Adipocyte (in vitro differentiated cells): ENCODE measurements around the gene ELANE.
A peak's percentile ranks its signal among the peaks of the same experiment; 100 is the strongest.
"Not testable (repeated sequence)": the region's sequence is repeated elsewhere in the genome, so short reads cannot be mapped to it uniquely, and the experiment has no call there.

ENCODE experiments used
- DNase-seq: peaks from one replicate; pipeline ENCODE4 v3.0.0-alpha.2; 2015; ENCODE audit warnings: low read depth
- H3K27me3 ChIP-seq: replicated peaks from 2 replicates; pipeline ENCODE4 v1.7.0; 2013; ENCODE audit warnings: mild to moderate bottlenecking, low read length, moderate library complexity; ENCODE audit not compliant: control insufficient read depth, insufficient read depth
- H3K36me3 ChIP-seq: 2 replicates; pipeline ENCODE4 v1.7.0; 2013; ENCODE audit warnings: low read length, mild to moderate bottlenecking, moderate library complexity; ENCODE audit not compliant: control insufficient read depth, insufficient read depth, severe bottlenecking
- H3K4me1 ChIP-seq: 2 replicates; pipeline ENCODE4 v1.7.0; 2013; ENCODE audit warnings: mild to moderate bottlenecking, low read length, moderate library complexity; ENCODE audit not compliant: control insufficient read depth, insufficient read depth
- H3K4me3 ChIP-seq: 2 replicates; pipeline ENCODE4 v1.7.0; 2013; ENCODE audit warnings: mild to moderate bottlenecking, low read length, moderate library complexity
- H3K9ac ChIP-seq: 2 replicates; pipeline ENCODE4 v1.7.0; 2013; ENCODE audit warnings: mild to moderate bottlenecking, low read length, moderate library complexity
- H3K9me3 ChIP-seq: 2 replicates; pipeline ENCODE4 v1.7.0; 2013; ENCODE audit warnings: mild to moderate bottlenecking, low read length, moderate library complexity; ENCODE audit not compliant: control insufficient read depth

ELANE gene

DNA sequence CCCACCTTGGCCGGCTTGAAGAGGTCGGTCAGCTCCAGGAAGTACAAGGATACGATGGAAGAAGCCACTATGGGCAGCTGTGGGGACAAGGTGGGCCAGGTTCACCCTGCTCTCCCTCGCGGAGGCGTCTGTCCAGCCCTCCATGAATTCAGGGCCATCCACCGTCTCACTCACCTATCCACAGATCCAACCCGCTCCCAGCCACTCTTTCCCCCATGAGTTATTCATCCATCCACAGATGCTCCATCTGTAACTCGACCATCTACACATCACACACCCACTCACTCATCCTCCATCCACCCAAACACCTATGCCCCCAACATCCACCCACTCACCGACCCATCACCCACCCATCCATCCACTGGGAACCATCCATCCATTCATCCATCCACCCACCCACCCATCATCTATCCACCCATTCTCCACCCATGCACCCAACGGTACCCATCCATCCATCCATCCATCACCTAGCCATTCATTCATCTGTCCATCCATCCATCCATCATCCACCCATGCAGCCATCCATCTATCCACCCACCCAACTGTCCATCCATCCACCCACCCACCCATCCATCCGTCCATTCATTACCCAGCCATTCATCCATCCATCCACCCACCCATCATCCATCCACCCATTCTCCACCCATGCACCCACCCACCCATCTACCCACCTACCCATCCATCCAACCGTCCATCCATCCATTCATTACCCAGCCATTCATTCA lies 36.2 kb upstream of the ELANE start:
- no peak for DNase-seq
- Histone ChIP-seq H3K4me1 (no peaks in the 10 kb centered on the region), H3K9me3 (no peaks in the 10 kb centered on the region), H3K4me3 (no peak overlapping the region), H3K27me3 (no peaks in the 10 kb centered on the region), H3K36me3 (peaks cover 13% of the 10 kb centered on the region), H3K9ac (no peak overlapping the region)

DNA sequence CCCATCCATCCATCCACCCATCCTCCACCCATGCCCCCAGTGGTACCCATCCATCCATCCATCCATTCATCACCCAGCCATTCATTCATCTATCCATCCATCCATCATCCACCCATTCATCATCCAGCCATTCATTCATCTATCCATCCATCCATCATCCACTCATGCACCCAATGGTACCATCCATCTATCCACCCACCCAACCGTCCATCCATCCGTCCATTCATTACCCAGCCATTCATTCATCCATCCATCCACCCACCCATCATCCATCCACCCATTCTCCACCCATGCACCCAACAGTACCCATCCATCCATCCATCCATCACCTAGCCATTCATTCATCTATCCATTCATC lies 35.6 kb upstream of the ELANE start:
- Histone ChIP-seq H3K9ac (no peak overlapping the region), H3K36me3 (peaks cover 8% of the 10 kb centered on the region), H3K27me3 (no peaks in the 10 kb centered on the region), H3K4me3 (no peak overlapping the region), H3K9me3 (no peaks in the 10 kb centered on the region), H3K4me1 (no peaks in the 10 kb centered on the region)
- DNase-seq, result no peak

DNA sequence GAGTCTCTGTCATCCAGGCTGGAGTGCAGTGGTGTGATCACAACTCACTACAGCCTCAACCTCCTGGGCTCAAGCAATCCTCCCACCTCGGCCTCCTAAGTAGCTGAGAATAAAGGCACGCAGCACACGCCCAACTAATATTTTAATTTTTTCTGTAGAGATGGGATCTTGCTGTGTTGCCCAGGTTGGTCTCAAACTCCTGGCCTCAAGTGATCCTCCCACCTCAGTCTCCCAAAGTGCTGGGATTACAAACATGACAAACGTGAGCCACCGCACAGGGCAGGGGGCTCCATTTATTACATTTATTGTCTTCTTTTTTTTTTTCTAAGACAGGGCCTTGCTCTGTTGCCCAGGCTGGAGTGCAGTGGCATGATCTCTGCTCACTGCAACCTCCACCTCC lies 31.9 kb upstream of the ELANE start:
- not testable (repeated sequence) for H3K4me3 ChIP-seq, H3K36me3 ChIP-seq, H3K9ac ChIP-seq, DNase-seq, H3K4me1 ChIP-seq, H3K9me3 ChIP-seq, H3K27me3 ChIP-seq

DNA sequence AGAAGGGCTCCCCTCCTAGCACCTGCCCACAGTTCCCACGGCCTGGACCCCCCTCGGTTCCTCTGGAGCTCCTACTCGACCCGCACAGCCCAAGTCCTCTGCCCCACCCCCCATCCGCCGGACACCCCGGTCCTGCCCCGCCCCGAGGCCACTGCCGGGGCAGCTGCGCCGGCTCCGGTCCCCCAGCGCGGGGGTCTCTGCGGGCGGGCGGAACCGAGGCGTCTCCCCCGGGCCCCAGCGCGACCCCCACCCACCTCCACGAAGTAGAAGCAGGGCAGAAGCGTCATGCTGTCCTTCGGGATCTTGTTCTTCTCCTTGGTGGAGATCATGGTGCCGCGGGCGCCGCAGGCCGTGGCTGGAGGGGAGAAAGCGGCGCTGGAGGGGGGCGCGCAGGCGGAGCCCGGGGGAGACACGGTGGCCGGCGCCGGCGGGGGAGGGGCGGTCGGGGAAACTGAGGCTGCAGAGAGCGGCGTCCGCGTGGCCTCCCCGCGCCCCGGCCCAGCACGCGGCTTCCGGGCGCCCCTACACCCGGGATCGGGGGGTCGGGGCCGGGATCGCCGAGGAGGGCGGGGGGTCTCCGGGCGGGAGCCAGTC lies 30.8 kb upstream of the ELANE start:
- H3K9ac ChIP-seq, result no peak overlapping the region
- DNase-seq, result peak; percentile 36
- no peaks in the 10 kb centered on the region for H3K9me3 ChIP-seq
- no peak overlapping the region for H3K4me3 ChIP-seq
- H3K27me3 ChIP-seq, result no peaks in the 10 kb centered on the region
- H3K36me3 ChIP-seq, result no peaks in the 10 kb centered on the region
- peaks cover 6% of the 10 kb centered on the region for H3K4me1 ChIP-seq

DNA sequence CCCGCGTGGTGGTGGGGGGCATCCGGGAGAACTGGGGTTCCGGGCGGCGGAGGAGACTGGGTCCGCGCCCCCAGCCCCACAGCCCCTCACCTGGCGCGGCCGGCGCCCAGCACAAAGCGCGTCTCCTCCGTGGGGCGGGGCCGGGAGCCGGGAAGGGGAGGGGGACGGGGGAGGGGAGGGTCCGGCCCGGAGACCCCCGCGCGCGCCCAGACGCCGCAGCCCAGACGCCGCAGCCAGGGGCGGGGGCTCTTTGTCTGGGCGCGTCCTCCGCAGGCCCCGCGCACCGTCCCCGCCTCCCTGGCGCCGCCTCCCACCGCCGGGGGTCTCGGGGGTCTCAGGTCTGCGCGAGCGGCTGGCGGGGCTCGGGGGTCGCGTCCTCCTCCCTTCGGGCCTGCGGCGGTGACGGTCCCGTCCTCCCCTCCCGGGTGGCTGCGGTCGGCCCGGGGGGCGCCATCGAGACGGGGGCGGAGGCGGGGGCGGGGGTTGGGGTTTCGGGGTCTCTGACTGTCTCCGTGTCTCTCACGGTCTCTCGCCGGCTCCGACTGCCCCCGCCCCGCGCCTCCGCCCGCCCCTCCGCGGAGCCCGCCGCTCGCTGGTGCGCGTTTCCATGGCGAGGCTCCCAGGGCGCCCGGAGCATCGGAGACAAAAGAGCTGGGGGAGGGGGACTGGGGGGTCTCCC lies 30.1 kb upstream of the ELANE start, which contains the start of gene PLPPR3:
Gene PLPPR3 (minus strand): TSS at position 131 of the 679 bp plus-strand sequence. CDS start 396 bp downstream, outside the sequence.
- Histone ChIP-seq H3K36me3 (no peaks in the 10 kb centered on the region), H3K27me3 (no peaks in the 10 kb centered on the region), H3K4me3 (no peak within 1 kb of the TSS), H3K9ac (no peak within 1 kb of the TSS), H3K9me3 (no peaks in the 10 kb centered on the region), H3K4me1 (peaks cover 6% of the 10 kb centered on the region)
- DNase-seq, result peak; percentile 36

DNA sequence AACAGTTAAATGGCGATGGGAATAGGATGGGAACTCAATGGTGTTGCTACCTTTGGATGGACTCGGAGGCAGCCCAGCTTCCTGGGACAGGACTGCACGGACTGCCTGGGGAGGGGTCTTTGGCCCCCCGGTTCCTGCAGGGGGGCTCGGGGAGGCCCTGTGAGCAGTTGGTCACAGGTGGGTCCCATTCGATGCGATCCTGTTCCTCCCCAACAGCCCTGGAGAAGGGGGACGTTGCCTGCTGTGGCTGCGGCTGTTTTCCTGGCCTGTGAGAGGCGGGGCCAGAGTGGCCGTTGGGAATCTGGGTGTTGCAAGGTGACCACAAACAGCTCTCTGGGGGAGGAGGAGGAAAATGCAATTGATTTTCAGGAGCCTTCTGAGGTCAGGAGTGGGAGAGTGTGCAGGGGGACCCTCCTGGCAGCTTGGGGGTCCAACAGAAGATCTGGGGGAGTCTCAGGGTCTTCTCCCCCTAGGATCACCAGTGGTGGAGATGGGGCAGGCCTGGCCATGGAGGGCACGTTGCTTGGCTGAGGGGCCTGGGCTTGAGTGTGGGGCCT lies 28.5 kb upstream of the ELANE start:
- Histone ChIP-seq H3K4me1 (peaks cover 6% of the 10 kb centered on the region), H3K4me3 (no peak overlapping the region), H3K9me3 (no peaks in the 10 kb centered on the region), H3K27me3 (peaks cover 7% of the 10 kb centered on the region), H3K9ac (no peak overlapping the region), H3K36me3 (no peaks in the 10 kb centered on the region)
- no peak for DNase-seq

DNA sequence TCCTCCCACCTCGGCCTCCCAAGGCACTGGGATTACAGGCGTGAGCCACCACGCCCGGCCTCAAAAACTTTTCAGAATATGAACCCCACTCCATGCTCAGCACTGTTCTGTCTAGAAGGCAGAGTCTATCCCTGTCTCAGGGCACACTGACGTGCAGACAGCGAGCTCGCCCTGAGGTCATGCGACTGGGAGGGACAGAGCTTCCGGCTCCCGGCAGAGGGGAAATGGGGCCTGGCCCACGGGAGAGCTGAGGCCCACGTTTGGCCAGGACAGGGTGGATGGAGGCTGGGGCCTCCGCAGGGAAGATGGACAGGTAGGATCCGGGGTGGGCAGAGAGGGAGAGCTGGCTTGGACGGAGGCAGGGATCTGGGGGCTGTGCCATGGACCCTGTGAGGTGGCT lies 27.2 kb upstream of the ELANE start:
- Histone ChIP-seq H3K9ac (no peak overlapping the region), H3K4me3 (no peak overlapping the region), H3K36me3 (no peaks in the 10 kb centered on the region), H3K4me1 (peaks cover 6% of the 10 kb centered on the region), H3K9me3 (no peaks in the 10 kb centered on the region), H3K27me3 (peaks cover 7% of the 10 kb centered on the region)
- no peak for DNase-seq

DNA sequence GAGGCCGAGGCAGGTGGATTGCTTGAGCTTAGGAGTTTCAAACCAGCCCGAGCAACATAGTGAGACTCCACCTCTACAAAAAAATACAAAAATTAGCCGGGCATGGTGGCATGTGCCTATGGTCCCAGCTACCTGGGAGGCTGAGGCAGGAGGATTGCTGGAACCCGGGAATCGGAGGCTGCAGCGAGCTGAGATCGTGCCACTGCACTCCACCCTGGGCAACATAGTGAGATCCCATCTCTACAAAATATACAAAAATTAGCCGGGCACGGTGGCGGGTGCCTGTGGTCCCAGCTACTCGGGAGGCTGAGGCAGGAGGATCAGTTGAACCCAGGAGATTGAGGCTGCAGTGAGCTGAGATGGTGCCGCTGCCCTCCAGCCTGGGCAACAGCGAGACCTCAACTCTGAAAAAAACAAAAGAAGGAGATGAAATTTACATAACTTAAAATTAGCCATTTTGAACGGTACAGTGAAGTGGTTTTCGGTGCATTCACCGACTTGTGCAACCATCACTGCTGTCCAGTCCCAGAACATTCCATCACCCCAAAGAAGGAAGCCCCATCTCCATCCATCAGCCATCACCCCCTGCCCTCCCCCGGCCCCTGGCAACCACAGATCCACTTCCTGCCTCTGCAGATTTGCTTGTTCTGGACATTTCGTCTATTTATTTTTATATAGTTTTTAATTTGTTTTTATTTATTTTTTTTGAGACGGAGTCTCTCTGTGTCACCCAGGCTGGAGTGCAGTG lies 26.0 kb upstream of the ELANE start:
- H3K9ac ChIP-seq, result no peak overlapping the region
- H3K4me3 ChIP-seq, result no peak overlapping the region
- H3K27me3 ChIP-seq, result peaks cover 13% of the 10 kb centered on the region
- DNase-seq, result no peak
- H3K9me3 ChIP-seq, result no peaks in the 10 kb centered on the region
- peaks cover 6% of the 10 kb centered on the region for H3K4me1 ChIP-seq
- H3K36me3 ChIP-seq, result no peaks in the 10 kb centered on the region

DNA sequence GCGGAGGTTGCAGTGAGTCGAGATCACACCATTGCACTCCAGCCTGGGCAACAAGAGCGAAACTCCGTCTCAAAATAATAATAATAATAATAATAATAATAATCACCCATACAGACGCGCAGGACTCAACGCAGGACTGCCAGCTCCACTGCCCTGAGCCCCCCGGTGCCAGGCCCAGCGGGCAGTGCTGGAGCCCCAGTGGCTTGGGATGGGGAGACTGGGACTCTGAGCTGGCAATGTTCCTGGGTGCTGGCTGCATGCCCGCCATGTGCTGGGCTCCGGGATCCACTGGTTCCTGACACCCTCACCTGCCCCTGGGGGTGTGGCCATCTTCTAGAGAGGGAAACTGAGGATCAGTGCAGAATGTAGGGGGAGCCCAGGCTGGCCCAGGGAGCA lies 24.8 kb upstream of the ELANE start:
- Histone ChIP-seq H3K9ac (no peak overlapping the region), H3K4me1 (peaks cover 6% of the 10 kb centered on the region), H3K27me3 (peaks cover 13% of the 10 kb centered on the region), H3K9me3 (no peaks in the 10 kb centered on the region), H3K36me3 (no peaks in the 10 kb centered on the region), H3K4me3 (no peak overlapping the region)
- DNase-seq, result no peak

DNA sequence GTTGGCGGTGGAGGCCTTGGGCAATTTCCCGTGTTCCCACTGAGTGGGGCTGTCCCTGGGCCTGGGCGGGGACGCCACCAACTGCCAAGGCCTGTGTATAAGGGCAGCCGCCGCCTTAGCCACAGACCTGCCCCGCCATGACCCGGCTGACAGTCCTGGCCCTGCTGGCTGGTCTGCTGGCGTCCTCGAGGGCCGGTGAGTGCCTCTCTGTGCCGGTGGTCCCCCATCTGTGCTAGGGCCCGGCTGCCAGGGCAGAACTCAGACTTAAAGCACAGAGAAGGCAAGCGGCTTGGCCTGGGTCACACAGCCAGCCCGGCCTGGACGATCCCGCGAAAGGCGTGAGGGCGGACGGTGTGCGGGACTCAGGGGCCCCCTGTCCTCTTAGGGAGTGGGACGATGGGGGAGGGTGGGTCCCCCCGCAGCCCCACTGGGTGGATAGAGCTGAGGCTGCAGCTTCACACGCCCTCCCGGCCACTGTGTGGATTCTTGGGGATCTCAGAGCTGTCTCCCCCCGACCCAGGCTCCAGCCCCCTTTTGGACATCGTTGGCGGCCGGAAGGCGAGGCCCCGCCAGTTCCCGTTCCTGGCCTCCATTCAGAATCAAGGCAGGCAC lies 24.3 kb upstream of the ELANE start, which contains the start of gene AZU1:
Gene AZU1 (plus strand): TSS at position 128 of the 612 bp plus-strand sequence. CDS start 10 bp downstream, at position 138.
- Histone ChIP-seq H3K36me3 (no peaks in the 10 kb centered on the region), H3K4me3 (no peak within 1 kb of the TSS), H3K4me1 (peaks cover 6% of the 10 kb centered on the region), H3K9me3 (no peaks in the 10 kb centered on the region), H3K9ac (no peak within 1 kb of the TSS), H3K27me3 (peaks cover 13% of the 10 kb centered on the region)
- DNase-seq, result no peak
